Activated naive CD4-positive, alpha-beta T cell treated with anti-CD3 and anti-CD28 coated beads, Interleukin-2, amount 50 U/mL, for 24 hours (primary cell): ENCODE data around the gene LRRC47.
"Not testable (repeated sequence)": the region's sequence is repeated elsewhere in the genome, so short reads cannot be mapped to it uniquely, and the experiment has no call there.

Source experiments
- H3K27ac Mint-ChIP-seq: one replicate; pipeline ENCODE4 v1.8.0; 2021; ENCODE audit warnings: mild to moderate bottlenecking, mixed read lengths
- H3K27me3 Mint-ChIP-seq: one replicate; pipeline ENCODE4 v1.8.0; 2021; ENCODE audit warnings: mixed read lengths
- H3K36me3 Mint-ChIP-seq: one replicate; pipeline ENCODE4 v1.8.0; 2021; ENCODE audit warnings: mixed read lengths
- H3K4me1 Mint-ChIP-seq: one replicate; pipeline ENCODE4 v1.8.0; 2021; ENCODE audit warnings: mixed read lengths
- H3K4me3 Mint-ChIP-seq: one replicate; pipeline ENCODE4 v1.8.0; 2021; ENCODE audit warnings: mild to moderate bottlenecking, mixed read lengths
- H3K9me3 Mint-ChIP-seq: one replicate; pipeline ENCODE4 v1.8.0; 2021; ENCODE audit warnings: mixed read lengths

The LRRC47 gene

GRCh38 chr1:3820316-3820715, 24.0 kb upstream of the LRRC47 start:
- Mint-ChIP-seq H3K4me3 (no peak overlapping the region), H3K27me3 (no peaks in the 10 kb centered on the region), H3K4me1 (no peaks in the 10 kb centered on the region), H3K9me3 (no peaks in the 10 kb centered on the region), H3K36me3 (peaks cover 7% of the 10 kb centered on the region), H3K27ac (no peak overlapping the region)

DNA sequence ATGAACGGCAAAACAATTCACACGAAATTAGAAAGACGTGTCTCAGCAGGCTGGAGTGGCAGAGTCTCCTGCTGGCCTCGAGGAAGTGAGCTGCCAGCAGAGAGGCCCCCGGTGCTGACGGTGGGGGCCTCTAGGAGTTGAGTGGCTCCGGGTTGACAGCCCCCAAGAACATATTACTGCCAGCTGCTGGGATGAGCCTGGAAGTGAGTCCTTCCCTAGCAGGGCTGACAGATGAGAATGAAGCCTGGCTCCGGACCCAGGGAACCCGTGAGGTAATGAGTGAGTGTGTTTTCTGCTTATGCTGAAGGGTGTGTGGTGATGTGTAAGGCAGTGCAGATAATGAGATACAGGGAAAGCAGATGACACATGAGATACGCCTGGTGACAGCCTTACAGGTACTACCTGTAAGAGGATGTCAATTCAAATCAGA, 23.5 kb upstream of the LRRC47 start:
- H3K9me3 Mint-ChIP-seq: no peaks in the 10 kb centered on the region
- no peaks in the 10 kb centered on the region for H3K27me3 Mint-ChIP-seq
- no peaks in the 10 kb centered on the region for H3K4me1 Mint-ChIP-seq
- no peak overlapping the region for H3K27ac Mint-ChIP-seq
- H3K4me3 Mint-ChIP-seq: no peak overlapping the region
- peaks cover 7% of the 10 kb centered on the region for H3K36me3 Mint-ChIP-seq

- Mint-ChIP-seq H3K36me3 (peaks cover 5% of the 10 kb centered on the region), H3K27ac (no peak overlapping the region), H3K9me3 (no peaks in the 10 kb centered on the region), H3K4me3 (no peak overlapping the region), H3K27me3 (no peaks in the 10 kb centered on the region), H3K4me1 (no peaks in the 10 kb centered on the region)
Measured at GRCh38 chr1:3817821-3818597, 21.7 kb upstream of the LRRC47 start.

DNA sequence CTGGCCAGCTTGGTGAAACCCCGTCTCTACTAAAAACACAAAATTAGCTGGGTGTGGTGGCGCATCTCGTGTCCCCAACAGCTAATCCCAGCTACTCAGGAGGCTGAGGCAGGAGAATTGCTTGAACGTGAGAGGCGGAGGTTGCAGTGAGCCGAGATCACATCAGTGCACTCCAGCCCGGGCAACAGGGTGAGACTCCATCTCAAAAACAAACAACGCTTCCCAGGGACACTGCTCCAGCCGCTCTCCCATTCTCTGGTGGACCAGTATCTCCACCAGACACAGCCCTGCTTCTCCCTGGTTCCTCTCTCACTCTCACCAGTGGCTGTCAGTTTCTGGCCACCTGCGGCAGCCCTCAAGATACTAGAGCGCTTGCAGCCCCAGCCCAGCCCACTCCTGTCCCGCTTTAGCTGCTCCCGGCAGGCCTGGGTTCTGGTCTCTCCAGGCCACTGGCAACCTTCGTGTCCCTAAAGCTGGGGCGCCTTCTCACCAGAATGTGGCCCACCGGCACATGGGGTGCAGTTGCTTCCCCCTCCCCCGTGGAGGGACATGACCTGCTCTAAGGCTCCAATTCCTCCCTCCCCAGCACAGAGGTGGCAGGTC, 20.9 kb upstream of the LRRC47 start:
- Mint-ChIP-seq H3K36me3 (peaks cover 5% of the 10 kb centered on the region), H3K27ac (no peak overlapping the region), H3K27me3 (no peaks in the 10 kb centered on the region), H3K9me3 (no peaks in the 10 kb centered on the region), H3K4me1 (no peaks in the 10 kb centered on the region), H3K4me3 (no peak overlapping the region)

- Mint-ChIP-seq H3K4me1 (no peaks in the 10 kb centered on the region), H3K36me3 (peaks cover 5% of the 10 kb centered on the region), H3K27me3 (no peaks in the 10 kb centered on the region), H3K9me3 (no peaks in the 10 kb centered on the region), H3K27ac (no peak overlapping the region), H3K4me3 (no peak overlapping the region)
Measured at GRCh38 chr1:3816331-3817137, 20.2 kb upstream of the LRRC47 start.

DNA sequence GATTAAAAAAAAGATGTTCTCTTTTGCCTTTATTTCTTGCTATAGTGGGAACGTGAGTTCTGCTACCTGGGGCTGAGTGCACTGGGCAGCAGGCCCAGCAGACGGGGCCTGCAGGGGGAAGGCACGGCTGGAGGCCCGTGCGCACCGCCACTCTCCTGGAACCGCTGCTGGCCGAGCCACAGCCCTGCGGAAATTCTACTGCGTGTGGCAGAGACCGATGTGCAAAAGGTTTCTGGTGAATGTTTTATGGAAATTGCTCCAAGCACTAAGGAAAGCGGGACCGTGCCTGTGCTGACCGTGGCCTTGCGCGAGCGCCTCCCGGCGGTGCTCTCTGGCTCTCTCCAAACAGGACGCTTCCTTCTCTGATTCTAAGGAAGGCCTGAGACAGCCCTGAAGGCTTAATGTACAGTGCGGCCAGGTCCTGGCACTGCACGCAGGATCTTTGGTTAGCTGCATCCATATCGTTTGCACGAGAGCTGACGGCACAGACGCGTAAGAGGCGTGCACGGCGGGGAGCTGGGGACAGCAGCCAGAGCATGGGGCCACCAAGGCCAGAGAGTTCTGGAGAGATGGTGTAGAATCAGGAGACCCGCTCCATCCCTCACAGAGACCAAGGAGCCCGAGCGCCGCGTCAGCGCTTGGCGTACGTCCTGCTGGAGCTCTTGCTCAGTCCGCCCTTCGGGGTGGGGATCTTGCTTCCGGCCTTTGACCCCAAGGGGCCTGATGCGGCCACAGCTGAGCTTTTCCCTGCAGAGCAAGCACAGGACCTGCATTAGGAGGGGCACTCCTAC, 18.7 kb upstream of the LRRC47 start:
- no peaks in the 10 kb centered on the region for H3K9me3 Mint-ChIP-seq
- no peak overlapping the region for H3K27ac Mint-ChIP-seq
- H3K4me3 Mint-ChIP-seq: no peak overlapping the region
- peaks cover 3% of the 10 kb centered on the region for H3K36me3 Mint-ChIP-seq
- no peaks in the 10 kb centered on the region for H3K4me1 Mint-ChIP-seq
- no peaks in the 10 kb centered on the region for H3K27me3 Mint-ChIP-seq

DNA sequence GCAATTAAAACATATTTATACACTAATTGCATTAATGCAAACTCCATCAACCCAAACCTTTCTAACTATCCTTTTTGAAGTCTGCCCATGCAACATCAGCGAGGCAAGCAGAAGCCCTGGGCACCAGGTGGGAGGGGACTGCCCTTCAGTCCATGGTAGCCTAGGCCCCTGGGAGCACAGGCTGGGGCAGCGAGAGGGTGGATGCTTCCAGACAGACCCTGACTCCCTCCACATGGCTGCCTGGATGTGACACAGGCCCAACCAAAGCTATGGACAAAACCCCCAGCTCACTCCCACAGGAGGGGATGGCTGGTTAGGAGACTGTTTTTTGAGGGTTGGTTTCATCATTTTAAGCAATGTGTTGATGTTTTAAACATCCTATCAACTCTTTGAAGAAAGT, 17.8 kb upstream of the LRRC47 start:
- no peak overlapping the region for H3K4me3 Mint-ChIP-seq
- no peak overlapping the region for H3K27ac Mint-ChIP-seq
- H3K9me3 Mint-ChIP-seq: no peaks in the 10 kb centered on the region
- H3K4me1 Mint-ChIP-seq: no peaks in the 10 kb centered on the region
- peaks cover 2% of the 10 kb centered on the region for H3K36me3 Mint-ChIP-seq
- no peaks in the 10 kb centered on the region for H3K27me3 Mint-ChIP-seq

DNA sequence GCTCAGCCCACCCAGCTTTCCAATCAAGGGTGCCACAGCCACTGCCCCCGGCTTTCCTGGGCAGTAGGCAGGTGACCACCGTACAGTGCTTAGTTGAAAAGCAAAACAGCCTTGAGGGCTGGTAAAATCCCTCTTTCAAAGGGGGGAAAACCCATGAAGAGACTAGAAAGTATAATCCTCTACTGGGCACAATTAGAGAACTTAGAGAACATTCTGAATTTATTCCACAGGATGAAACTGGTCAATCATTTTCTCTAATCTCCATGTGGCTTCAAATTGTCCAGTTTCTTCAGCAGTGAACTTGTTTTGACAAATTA, 15.3 kb upstream of the LRRC47 start:
- H3K27me3 Mint-ChIP-seq: peaks cover 3% of the 10 kb centered on the region
- no peaks in the 10 kb centered on the region for H3K4me1 Mint-ChIP-seq
- peaks cover 2% of the 10 kb centered on the region for H3K36me3 Mint-ChIP-seq
- no peaks in the 10 kb centered on the region for H3K9me3 Mint-ChIP-seq
- no peak overlapping the region for H3K4me3 Mint-ChIP-seq
- H3K27ac Mint-ChIP-seq: no peak overlapping the region

DNA sequence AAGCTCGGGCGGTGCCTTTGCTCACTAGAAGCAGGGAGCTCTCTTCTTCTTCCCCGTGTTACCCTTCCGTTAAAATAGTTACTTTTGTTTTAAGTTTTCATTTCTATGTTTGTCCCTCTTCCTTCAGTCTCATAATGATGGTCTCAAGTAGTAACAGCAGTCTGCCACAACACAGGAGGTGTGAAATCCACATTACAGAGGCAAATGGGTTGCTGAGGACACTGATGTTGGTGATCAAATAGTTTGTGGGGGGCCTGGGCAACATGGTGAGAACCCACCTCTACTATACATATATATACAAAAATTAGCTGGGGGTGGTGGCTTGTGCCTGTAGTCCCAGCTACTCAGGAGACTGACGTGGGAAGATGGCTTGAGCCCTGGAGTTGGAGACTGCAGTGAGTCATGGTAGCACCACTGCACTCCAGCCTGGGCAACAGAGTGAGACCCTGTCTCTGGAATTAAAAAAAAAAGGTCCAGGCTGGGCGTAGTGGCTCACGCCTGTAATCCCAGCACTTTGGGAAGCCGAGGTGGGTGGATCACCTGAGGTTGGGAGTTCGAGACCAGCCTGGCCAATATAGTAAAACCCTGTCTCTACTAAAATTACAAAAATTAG, 14.0 kb upstream of the LRRC47 start:
- not testable (repeated sequence) for H3K27me3 Mint-ChIP-seq

GRCh38 chr1:3809680-3810079, 13.4 kb upstream of the LRRC47 start:
- Mint-ChIP-seq H3K4me3 (no peak overlapping the region), H3K9me3 (no peaks in the 10 kb centered on the region), H3K36me3 (peaks cover 2% of the 10 kb centered on the region), H3K4me1 (no peaks in the 10 kb centered on the region), H3K27me3 (peaks cover 4% of the 10 kb centered on the region), H3K27ac (no peak overlapping the region)

More for the DNA sequence above, 14.0 kb upstream of the LRRC47 start:
- not testable (repeated sequence) for H3K36me3 Mint-ChIP-seq, H3K4me3 Mint-ChIP-seq, H3K4me1 Mint-ChIP-seq, H3K27ac Mint-ChIP-seq, H3K9me3 Mint-ChIP-seq

GRCh38 chr1:3807769-3808168, 11.5 kb upstream of the LRRC47 start:
- no peaks in the 10 kb centered on the region for H3K4me1 Mint-ChIP-seq
- no peak overlapping the region for H3K27ac Mint-ChIP-seq
- H3K36me3 Mint-ChIP-seq: no peaks in the 10 kb centered on the region
- H3K4me3 Mint-ChIP-seq: no peak overlapping the region
- no peaks in the 10 kb centered on the region for H3K9me3 Mint-ChIP-seq
- H3K27me3 Mint-ChIP-seq: peaks cover 7% of the 10 kb centered on the region

DNA sequence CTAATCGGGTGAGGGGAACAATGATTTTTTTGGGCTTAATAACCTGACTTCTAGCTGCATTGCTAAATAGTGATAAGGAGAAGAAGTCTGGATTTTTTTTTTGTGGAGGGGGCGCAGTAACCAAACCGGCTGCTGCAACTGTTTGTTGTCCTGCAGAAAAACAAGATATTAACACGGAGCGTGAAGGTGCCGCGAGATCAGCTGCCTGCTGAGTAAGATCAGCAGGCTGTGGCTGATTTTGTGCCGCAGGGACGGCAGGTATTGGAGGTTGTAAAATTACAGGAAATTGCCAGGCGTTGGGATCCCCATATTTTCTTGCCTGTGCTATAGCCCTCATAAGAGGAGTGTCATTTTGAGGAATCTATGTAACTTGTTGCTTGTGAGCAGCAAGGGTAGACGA, 8.7 kb upstream of the LRRC47 start:
- peaks cover 15% of the 10 kb centered on the region for H3K27me3 Mint-ChIP-seq

GRCh38 chr1:3804627-3804944, 8.3 kb upstream of the LRRC47 start:
- peaks cover 16% of the 10 kb centered on the region for H3K27me3 Mint-ChIP-seq
- not testable (repeated sequence) for H3K9me3 Mint-ChIP-seq, H3K36me3 Mint-ChIP-seq, H3K4me3 Mint-ChIP-seq, H3K4me1 Mint-ChIP-seq, H3K27ac Mint-ChIP-seq

More for the DNA sequence above, 8.7 kb upstream of the LRRC47 start:
- no peak overlapping the region for H3K27ac Mint-ChIP-seq
- no peaks in the 10 kb centered on the region for H3K9me3 Mint-ChIP-seq
- no peak overlapping the region for H3K4me3 Mint-ChIP-seq
- H3K36me3 Mint-ChIP-seq: no peaks in the 10 kb centered on the region
- H3K4me1 Mint-ChIP-seq: peaks cover 5% of the 10 kb centered on the region

GRCh38 chr1:3803905-3804626, 7.8 kb upstream of the LRRC47 start:
- Mint-ChIP-seq H3K9me3 (no peaks in the 10 kb centered on the region), H3K27ac (no peak overlapping the region), H3K36me3 (no peaks in the 10 kb centered on the region), H3K4me1 (peaks cover 5% of the 10 kb centered on the region), H3K4me3 (no peak overlapping the region), H3K27me3 (peaks cover 16% of the 10 kb centered on the region)

GRCh38 chr1:3800795-3801194, 4.5 kb upstream of the LRRC47 start:
- H3K4me3 Mint-ChIP-seq, H3K36me3 Mint-ChIP-seq, H3K27ac Mint-ChIP-seq, H3K9me3 Mint-ChIP-seq: not testable (repeated sequence)
- Mint-ChIP-seq H3K4me1 (peaks cover 15% of the 10 kb centered on the region), H3K27me3 (peaks cover 13% of the 10 kb centered on the region)
